ENCODE results near the gene TUT1. TPM values are rescaled to one million over a fixed set of nuclear protein-coding genes. Genes with fewer than 3 reads are reported as not detected.
"Not testable (repeated sequence)": the region's sequence is repeated elsewhere in the genome, so short reads cannot be mapped to it uniquely, and the experiment has no call there.

TUT1 gene
- total and polyA plus RNA-seq, 4 donors, result 10.8 to 21.9 (median 17.3) TPM

DNA sequence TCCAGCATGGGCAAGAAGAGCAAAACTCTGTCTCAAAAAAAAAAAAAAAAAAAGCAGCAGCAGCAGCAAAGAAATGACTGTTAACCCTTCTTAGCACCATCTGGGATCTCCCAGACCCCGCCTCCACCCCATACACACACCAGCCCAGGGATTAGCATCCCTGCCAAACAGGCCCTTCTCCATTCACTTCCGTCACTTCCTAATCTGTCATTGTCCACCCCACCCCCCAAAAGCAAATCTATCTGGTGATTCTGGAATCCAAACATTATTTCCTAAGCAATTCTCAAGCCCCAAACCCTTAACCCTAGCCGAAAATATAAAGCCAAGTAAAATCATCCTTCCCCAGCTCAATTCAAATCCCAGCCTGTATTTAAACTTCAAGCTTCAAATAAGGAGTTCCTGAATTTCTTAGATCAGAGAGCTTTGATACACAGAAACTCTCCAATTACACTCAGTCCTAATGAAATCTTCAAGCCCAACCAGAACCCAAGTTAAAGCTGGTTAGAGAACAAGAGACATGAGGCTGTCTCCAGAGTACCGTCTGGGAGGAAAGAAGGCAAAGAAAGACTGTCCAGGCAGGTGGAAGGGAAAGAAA lies 38.7 kb downstream of the TUT1 start:
- Histone ChIP-seq H3K4me3 (no peak overlapping the region), H3K36me3 (ENCODE audit: control insufficient read depth in 4 of 4, insufficient read depth in 4 of 4, low read length in 4 of 4) (peaks cover 0 to 4% (median 1%) of the 10 kb centered on the region in 4 donors), H3K9ac (ENCODE audit: insufficient read depth in 1 of 2, low read length in 2 of 2) (peak overlapping the region in 1 of 2 donors; percentile 67), H3K27ac (ENCODE audit: low read depth in 1 of 2, low read length in 1 of 2) (peak overlapping the region; percentile 88 to 99), H3K9me3 (ENCODE audit: control insufficient read depth in 4 of 4, insufficient read depth in 3 of 4, low read length in 3 of 4) (no peaks in the 10 kb centered on the region), H3K4me1 (ENCODE audit: control insufficient read depth in 5 of 5, insufficient read depth in 5 of 5, low read length in 5 of 5) (peaks cover 26 to 69% (median 42%) of the 10 kb centered on the region in 5 donors), H3K27me3 (ENCODE audit: control insufficient read depth in 3 of 3, insufficient read depth in 3 of 3, low read length in 2 of 3) (no peaks in the 10 kb centered on the region)
- TF ChIP-seq CTCF (IDR thresholded peaks at IDR 0.05; ENCODE audit: control extremely low read depth, extremely low read depth), result no peak
- DNase-seq (peak; percentile 62 to 78 (median 72)), ATAC-seq (ENCODE audit: insufficient read depth, low FRiP score) (no peak)
- WGBS, 2 donors, result 20 to 32% methylated on average over 4 of the region's 4 CpGs

- peaks cover 22 to 59% (median 37%) of the 10 kb centered on the region in 5 donors for H3K4me1 ChIP-seq (ENCODE audit: control insufficient read depth in 5 of 5, insufficient read depth in 5 of 5, low read length in 5 of 5)
- not testable (repeated sequence) for ATAC-seq (ENCODE audit: insufficient read depth, low FRiP score); DNase-seq; H3K9me3 ChIP-seq (ENCODE audit: control insufficient read depth in 4 of 4, insufficient read depth in 3 of 4, low read length in 3 of 4); H3K27me3 ChIP-seq (ENCODE audit: control insufficient read depth in 3 of 3, insufficient read depth in 3 of 3, low read length in 2 of 3); H3K27ac ChIP-seq (ENCODE audit: low read depth in 1 of 2, low read length in 1 of 2); H3K9ac ChIP-seq (ENCODE audit: insufficient read depth in 1 of 2, low read length in 2 of 2); H3K36me3 ChIP-seq (ENCODE audit: control insufficient read depth in 4 of 4, insufficient read depth in 4 of 4, low read length in 4 of 4); H3K4me3 ChIP-seq
- 93 to 95% methylated on average over 2 of the region's 2 CpGs for WGBS, 2 donors
Observed at GRCh38 chr11:62550478-62550877, 40.8 kb downstream of the TUT1 start.

DNA sequence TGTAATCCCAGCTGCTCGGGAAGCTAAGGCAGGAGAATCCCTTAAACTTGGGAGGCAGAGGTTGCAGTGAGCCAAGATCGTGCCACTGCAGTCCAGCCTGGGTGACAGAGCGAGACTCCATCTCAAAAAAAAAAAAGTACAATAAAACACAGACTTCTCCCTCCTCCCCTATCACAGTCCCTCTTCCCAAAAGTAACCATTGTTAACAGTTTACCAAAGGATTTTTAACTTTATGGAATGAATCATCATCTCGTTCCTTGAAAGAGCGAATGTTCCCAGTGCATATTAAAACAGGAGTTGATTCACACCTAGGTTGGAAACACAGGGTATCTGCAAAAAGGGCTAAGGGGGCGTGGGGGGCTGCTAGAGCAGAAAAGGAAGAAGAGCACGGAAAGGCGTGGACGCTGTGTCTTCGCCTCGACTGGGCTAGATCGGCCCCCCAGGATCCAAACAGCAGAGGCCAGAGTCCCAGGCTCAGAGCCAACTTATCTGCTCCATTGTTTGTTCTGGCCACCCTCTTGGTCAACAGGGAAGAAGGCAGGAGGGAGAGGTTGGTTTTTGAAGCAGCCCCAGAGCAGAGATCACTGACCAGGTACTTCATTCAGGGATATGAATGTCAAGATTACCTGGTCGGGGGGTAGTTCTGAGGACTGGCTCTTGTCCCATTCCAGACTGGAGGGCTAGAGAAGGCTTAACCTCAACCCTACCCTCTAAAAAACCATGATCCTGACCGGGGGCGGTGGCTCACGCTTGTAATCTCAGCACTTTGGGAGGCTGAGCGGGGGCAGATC lies 42.6 kb downstream of the TUT1 start:
- Histone ChIP-seq H3K9me3 (ENCODE audit: control insufficient read depth in 4 of 4, insufficient read depth in 3 of 4, low read length in 3 of 4) (no peaks in the 10 kb centered on the region), H3K4me3 (no peak overlapping the region), H3K27ac (ENCODE audit: low read depth in 1 of 2, low read length in 1 of 2) (peak overlapping the region; percentile 23 to 37), H3K27me3 (ENCODE audit: control insufficient read depth in 3 of 3, insufficient read depth in 3 of 3, low read length in 2 of 3) (no peaks in the 10 kb centered on the region), H3K36me3 (ENCODE audit: control insufficient read depth in 4 of 4, insufficient read depth in 4 of 4, low read length in 4 of 4) (no peaks in the 10 kb centered on the region), H3K4me1 (ENCODE audit: control insufficient read depth in 5 of 5, insufficient read depth in 5 of 5, low read length in 5 of 5) (peaks cover 11 to 55% (median 23%) of the 10 kb centered on the region in 5 donors), H3K9ac (ENCODE audit: insufficient read depth in 1 of 2, low read length in 2 of 2) (no peak overlapping the region)
- WGBS, 2 donors, result 60 to 78% methylated on average over 17 of the region's 17 CpGs
- no peak for ATAC-seq (ENCODE audit: insufficient read depth, low FRiP score)
- peak in 1 of 3 donors; percentile 42 for DNase-seq
- no peak for TF ChIP-seq CTCF (IDR thresholded peaks at IDR 0.05; ENCODE audit: control extremely low read depth, extremely low read depth)

DNA sequence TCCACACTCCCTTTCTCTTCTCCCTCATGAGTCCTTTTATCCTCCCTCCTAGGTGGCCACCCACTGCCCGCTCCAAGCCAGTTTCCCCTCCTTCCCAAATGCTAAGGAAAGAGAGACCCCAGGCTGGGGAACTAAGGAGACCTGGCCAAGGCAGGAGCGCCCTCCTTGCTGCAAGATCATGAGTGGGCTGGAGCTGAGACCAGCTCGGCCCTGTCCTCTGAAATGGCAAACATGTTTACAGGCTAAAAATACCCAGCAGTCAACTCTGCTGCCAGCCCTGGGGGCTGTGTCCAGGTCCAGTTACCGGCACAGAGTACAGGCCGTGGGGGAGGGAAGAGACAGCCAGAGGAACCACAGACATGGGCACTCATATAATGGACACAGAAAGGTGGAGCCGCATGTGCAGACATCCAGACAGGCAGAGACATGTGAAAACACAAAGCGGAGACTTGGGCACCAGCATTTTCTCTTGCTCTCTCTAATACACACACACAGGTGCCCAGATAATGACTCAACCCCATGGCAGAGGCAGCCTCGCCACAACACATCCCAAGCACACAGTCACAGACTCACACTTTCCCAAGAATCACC lies 43.5 kb downstream of the TUT1 start:
- H3K36me3 ChIP-seq (ENCODE audit: control insufficient read depth in 4 of 4, insufficient read depth in 4 of 4, low read length in 4 of 4), result no peaks in the 10 kb centered on the region
- peak overlapping the region; percentile 87 to 100 for H3K27ac ChIP-seq (ENCODE audit: low read depth in 1 of 2, low read length in 1 of 2)
- ATAC-seq (ENCODE audit: insufficient read depth, low FRiP score) (no peak), DNase-seq (peak in 1 of 3 donors; percentile 24)
- TF ChIP-seq CTCF (IDR thresholded peaks at IDR 0.05; ENCODE audit: control extremely low read depth, extremely low read depth), result no peak
- H3K9ac ChIP-seq (ENCODE audit: insufficient read depth in 1 of 2, low read length in 2 of 2), result no peak overlapping the region
- no peaks in the 10 kb centered on the region for H3K9me3 ChIP-seq (ENCODE audit: control insufficient read depth in 4 of 4, insufficient read depth in 3 of 4, low read length in 3 of 4)
- H3K4me3 ChIP-seq, result no peak overlapping the region
- H3K4me1 ChIP-seq (ENCODE audit: control insufficient read depth in 5 of 5, insufficient read depth in 5 of 5, low read length in 5 of 5), result peaks cover 11 to 55% (median 23%) of the 10 kb centered on the region in 5 donors
- 48 to 71% methylated on average over 8 of the region's 8 CpGs for WGBS, 2 donors
- H3K27me3 ChIP-seq (ENCODE audit: control insufficient read depth in 3 of 3, insufficient read depth in 3 of 3, low read length in 2 of 3), result no peaks in the 10 kb centered on the region

Data from lung (tissue), 12 donors.